A549 (cell line): ENCODE data around the gene CADM1. TPM values are rescaled to one million over a fixed set of nuclear protein-coding genes. Genes with fewer than 3 reads are reported as not detected.

Experiments used
- ATAC-seq, 2 experiments: fragments of 200-7000 bp in 1 of 2; fragments of >200 bp in 1 of 2; cut with Nextera tagmentation in 1 of 2; cut with Tn5 transposase in 1 of 2; 3 replicates each; pipeline versions ENCODE4 v1.8.0 to v1.9.1; 2018 to 2020; ENCODE audit warnings: mild to moderate bottlenecking in 1 of 2, moderate library complexity in 1 of 2
- CTCF ChIA-PET: fragments of 300-600 bp; sonication (Branson Sonifier 250); formaldehyde crosslinking; extraction: SDS; loops from one replicate; lab custom pipeline; 2021; ENCODE audit warnings: antibody characterized with exemption, inconsistent platforms; lab: Yijun Ruan, JAX
- POLR2A ChIA-PET: fragments of 350-600 bp; formaldehyde crosslinking; extraction: SDS; loops from one replicate; lab custom pipeline; 2021; ENCODE audit warnings: antibody characterized with exemption, inconsistent platforms; lab: Yijun Ruan, JAX
- DNase-seq, 2 experiments: peaks; one replicate each; pipeline versions ENCODE4 v3.0.0 to v3.0.0-alpha.2; 2011 to 2016; ENCODE audit warnings: low read depth in 1 of 2, low spot score in 1 of 2
- FAIRE-seq: peaks from 2 replicates; lab custom pipeline; 2011; peaks lifted over from hg19 to GRCh38; lab: Jason Lieb, UNC
- H3K27ac ChIP-seq, 2 experiments: fragments of >200 bp; sonication (Bioruptor Twin); formaldehyde crosslinking; 3 replicates each; pipeline ENCODE4 v1.5.1; 2016 to 2017
- H3K4me1 ChIP-seq: fragments of >200 bp; sonication (Bioruptor Twin); formaldehyde crosslinking; 3 replicates; pipeline ENCODE4 v1.6.1; 2016
- H3K4me2 ChIP-seq: fragments of >200 bp; sonication (Bioruptor Twin); formaldehyde crosslinking; 3 replicates; pipeline ENCODE4 v1.6.1; 2016
- H3K4me3 ChIP-seq: fragments of >200 bp; sonication (Bioruptor Twin); formaldehyde crosslinking; 3 replicates; pipeline ENCODE4 v1.5.1; 2016
- H3K9me3 ChIP-seq: fragments of >200 bp; sonication (Bioruptor Twin); formaldehyde crosslinking; 3 replicates; pipeline ENCODE4 v1.6.1; 2016
- ATOH8 ChIP-seq: fragments of 250-450 bp; sonication (Bioruptor Pico); IDR thresholded peaks from 2 replicates; pipeline ENCODE4 v1.5.0; 2020; ENCODE audit warnings: low read depth, mild to moderate bottlenecking, moderate library complexity
- CBX2 ChIP-seq: fragments of 200-600 bp; sonication (generic); IDR thresholded peaks from 2 replicates; pipeline ENCODE4 v1.6.1; 2016; ENCODE audit warnings: low read depth, mild to moderate bottlenecking, borderline replicate concordance
- CEBPB ChIP-seq, 2 experiments: fragments of >200 bp in 1 of 2; sonication (Bioruptor Twin) in 1 of 2; formaldehyde crosslinking in 1 of 2; IDR thresholded peaks; 2 replicates each; pipeline ENCODE4 v1.6.1; 2012 to 2016
- CHD2 ChIP-seq: fragments of 150-350 bp; IDR thresholded peaks from 2 replicates; pipeline ENCODE4 v1.6.1; 2014; ENCODE audit warnings: low read length; ENCODE audit not compliant: partially characterized antibody
- FOSL2 ChIP-seq, 2 experiments: fragments of 450-650 bp in 1 of 2; fragments of >200 bp in 1 of 2; sonication (Bioruptor Twin) in 1 of 2; formaldehyde crosslinking; IDR thresholded peaks; 2 replicates each; pipeline versions ENCODE4 v1.5.0 to v1.6.1; 2016 to 2020; ENCODE audit warnings: mild to moderate bottlenecking in 1 of 2, moderate library complexity in 1 of 2
- FOXS1 ChIP-seq: fragments of 250-450 bp; sonication (Bioruptor Pico); IDR thresholded peaks from 2 replicates; pipeline ENCODE4 v1.5.0; 2020; ENCODE audit warnings: mild to moderate bottlenecking, moderate library complexity
- GATA3 ChIP-seq: IDR thresholded peaks from 2 replicates; pipeline ENCODE4 v1.6.1; 2012; ENCODE audit warnings: borderline replicate concordance
- HDAC2 ChIP-seq: fragments of 200-600 bp; sonication (generic); IDR thresholded peaks from 2 replicates; pipeline ENCODE4 v1.6.1; 2016
- HES2 ChIP-seq: fragments of >200 bp; sonication (Bioruptor Twin); formaldehyde crosslinking; IDR thresholded peaks from 2 replicates; pipeline ENCODE4 v1.6.1; 2016
- HEYL ChIP-seq: fragments of 250-450 bp; sonication (Bioruptor Pico); IDR thresholded peaks from 2 replicates; pipeline ENCODE4 v1.8.0; 2021; ENCODE audit warnings: mild to moderate bottlenecking, moderate library complexity
- HOXA7 ChIP-seq: fragments of 250-450 bp; sonication (Bioruptor Pico); IDR thresholded peaks from 2 replicates; pipeline ENCODE4 v1.5.0; 2020; ENCODE audit warnings: mild to moderate bottlenecking, moderate library complexity
- KDM5A ChIP-seq: fragments of 200-600 bp; sonication (generic); IDR thresholded peaks from 2 replicates; pipeline ENCODE4 v1.6.1; 2016; ENCODE audit warnings: antibody characterized with exemption, mild to moderate bottlenecking
- MAFK ChIP-seq: fragments of 450-650 bp; IDR thresholded peaks from 2 replicates; pipeline ENCODE4 v1.6.1; 2014; ENCODE audit not compliant: partially characterized antibody
- MYC ChIP-seq: IDR thresholded peaks from 2 replicates; pipeline ENCODE4 v1.6.1; 2012; ENCODE audit warnings: mild to moderate bottlenecking, inconsistent platforms, low read length, improper control_type of control experiment, borderline replicate concordance
- NPAS2 ChIP-seq: fragments of 250-450 bp; sonication (Bioruptor Pico); IDR thresholded peaks from 2 replicates; pipeline ENCODE4 v1.8.0; 2022; ENCODE audit warnings: mild to moderate bottlenecking, moderate library complexity, borderline replicate concordance
- POLR2A ChIP-seq: IDR thresholded peaks from 2 replicates; pipeline ENCODE4 v1.6.1; 2012; ENCODE audit warnings: mild to moderate bottlenecking, low read length
- RAD21 ChIP-seq, 2 experiments: fragments of >200 bp in 1 of 2; sonication (Bioruptor Twin) in 1 of 2; formaldehyde crosslinking in 1 of 2; IDR thresholded peaks in 1 of 2; conservative IDR thresholded peaks in 1 of 2; 2 replicates in 1 of 2; 3 replicates in 1 of 2; pipeline ENCODE4 v1.6.1; 2012 to 2018; ENCODE audit warnings: inconsistent platforms in 1 of 2
- RARB ChIP-seq: fragments of 250-450 bp; sonication (Bioruptor Pico); IDR thresholded peaks from 2 replicates; pipeline ENCODE4 v1.8.0; 2021; ENCODE audit warnings: mild to moderate bottlenecking, moderate library complexity
- RNF2 ChIP-seq: fragments of 200-600 bp; sonication (generic); IDR thresholded peaks from 2 replicates; pipeline ENCODE4 v1.6.1; 2016; ENCODE audit warnings: low read depth, mild to moderate bottlenecking, antibody characterized with exemption, moderate library complexity, borderline replicate concordance
- TP53 ChIP-seq: fragments of 250-450 bp; sonication (Bioruptor Pico); IDR thresholded peaks from 2 replicates; pipeline ENCODE4 v1.5.0; 2021; ENCODE audit warnings: mild to moderate bottlenecking, moderate library complexity
- USF2 ChIP-seq: fragments of 450-650 bp; IDR thresholded peaks from 2 replicates; pipeline ENCODE4 v1.6.1; 2014; ENCODE audit warnings: antibody characterized with exemption
- ZFP36 ChIP-seq: fragments of 450-650 bp; IDR thresholded peaks from 2 replicates; pipeline ENCODE4 v1.6.1; 2014; ENCODE audit warnings: borderline replicate concordance; ENCODE audit not compliant: partially characterized antibody
- ZSCAN20 ChIP-seq: fragments of 250-450 bp; sonication (Bioruptor Pico); IDR thresholded peaks from 2 replicates; pipeline ENCODE4 v1.8.0; 2022; ENCODE audit warnings: mild to moderate bottlenecking, moderate library complexity
- WGBS: methylation state at CpG from one replicate; pipeline ENCODE4 v1.1.6; 2017; ENCODE audit errors: missing lambda C conversion rate; 5-methylcytosine and 5-hydroxymethylcytosine counted together
- polyA plus RNA-seq, 4 experiments: library from polyadenylated mRNA; depleted of rRNA in 3 of 4; stranded (reverse); fragments of >200 nt; fragmentation: RNase III in 1 of 4; extraction: RNeasy Plus Mini Kit Qiagen cat#74134 plus additional on column Dnase treatment in 1 of 4; gene quantifications; 2 replicates in 3 of 4; 3 replicates in 1 of 4; pipeline ENCODE4 v1.2.3, GENCODE V29; 2011 to 2017
- TF ChIP-seq, protein P1 (sequence below): fragments of 250-450 bp; sonication (Bioruptor Pico); IDR thresholded peaks from 2 replicates; pipeline ENCODE4 v1.5.0; 2021; ENCODE audit warnings: mild to moderate bottlenecking, moderate library complexity, borderline replicate concordance
- TF ChIP-seq, protein P2 (sequence below): fragments of 200-600 bp; sonication (generic); IDR thresholded peaks from 2 replicates; pipeline ENCODE4 v1.6.1; 2016; ENCODE audit warnings: antibody characterized with exemption, mild to moderate bottlenecking, moderate library complexity
- TF ChIP-seq, protein P3 (sequence below): IDR thresholded peaks from 2 replicates; pipeline ENCODE4 v1.6.1; 2012

CADM1 gene
- polyA plus RNA-seq, 2 of the 4 experiments (the other 2 are of a cell fraction), result 33.4 to 36.7 TPM

DNA sequence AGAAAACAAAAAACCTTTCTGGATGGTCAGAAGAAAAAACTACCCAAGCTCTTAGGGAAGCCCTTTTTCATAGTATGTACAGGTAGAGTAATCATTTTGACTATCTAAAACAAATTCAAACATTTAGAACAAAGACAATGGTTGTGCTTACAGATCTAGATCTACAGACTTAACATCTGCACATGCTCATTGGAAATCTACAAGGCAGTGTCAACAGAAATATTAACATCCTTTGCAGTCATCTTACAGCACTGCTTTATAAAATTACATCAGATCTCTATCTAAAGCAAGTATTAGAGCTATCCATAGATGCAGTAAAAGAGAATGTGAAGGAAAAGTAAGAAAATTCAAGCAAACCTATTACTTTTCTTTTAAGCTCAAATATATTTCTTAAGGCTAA is 110.3 kb downstream of the CADM1 start:
- ATAC-seq (no peak), FAIRE-seq (no peak), DNase-seq (no peak)
- H3K9me3 ChIP-seq, result no peaks in the 10 kb centered on the region
- CTCF ChIA-PET, result interaction anchor here (0.8 to 0.9 kb wide), 2 partner anchors 14 to 42 kb away, joined by 3 read pairs; no protein-coding TSS in a partner anchor
- TF ChIP-seq GATA3, result no peak
- no peak for TF ChIP-seq RARB
- TF ChIP-seq HOXA7 (CRISPR knock-in tag), result no peak
- no peak for TF ChIP-seq RNF2
- TF ChIP-seq MYC, result no peak
- no peak for TF ChIP-seq POLR2A
- no peak for TF ChIP-seq FOSL2 (IDR thresholded peaks at IDR 0.05)
- TF ChIP-seq FOSL2 (CRISPR knock-in tag; IDR thresholded peaks at IDR 0.05), result no peak
- TF ChIP-seq HDAC2, result no peak
- TF ChIP-seq FOXS1 (CRISPR knock-in tag), result no peak
- TF ChIP-seq USF2, result no peak
- no peak for TF ChIP-seq CEBPB (IDR thresholded peaks at IDR 0.05)
- TF ChIP-seq, protein P1, sequence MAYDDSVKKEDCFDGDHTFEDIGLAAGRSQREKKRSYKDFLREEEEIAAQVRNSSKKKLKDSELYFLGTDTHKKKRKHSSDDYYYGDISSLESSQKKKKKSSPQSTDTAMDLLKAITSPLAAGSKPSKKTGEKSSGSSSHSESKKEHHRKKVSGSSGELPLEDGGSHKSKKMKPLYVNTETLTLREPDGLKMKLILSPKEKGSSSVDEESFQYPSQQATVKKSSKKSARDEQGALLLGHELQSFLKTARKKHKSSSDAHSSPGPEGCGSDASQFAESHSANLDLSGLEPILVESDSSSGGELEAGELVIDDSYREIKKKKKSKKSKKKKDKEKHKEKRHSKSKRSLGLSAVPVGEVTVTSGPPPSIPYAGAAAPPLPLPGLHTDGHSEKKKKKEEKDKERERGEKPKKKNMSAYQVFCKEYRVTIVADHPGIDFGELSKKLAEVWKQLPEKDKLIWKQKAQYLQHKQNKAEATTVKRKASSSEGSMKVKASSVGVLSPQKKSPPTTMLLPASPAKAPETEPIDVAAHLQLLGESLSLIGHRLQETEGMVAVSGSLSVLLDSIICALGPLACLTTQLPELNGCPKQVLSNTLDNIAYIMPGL (CRISPR knock-in tag), result no peak
- no peak for TF ChIP-seq HEYL (CRISPR knock-in tag)
- no peak for TF ChIP-seq ZFP36
- no peak for TF ChIP-seq RAD21 (conservative IDR thresholded peaks at IDR 0.05 in 1 of 2, IDR thresholded peaks at IDR 0.05 in 1 of 2)
- no peak for TF ChIP-seq KDM5A
- TF ChIP-seq, protein P2, sequence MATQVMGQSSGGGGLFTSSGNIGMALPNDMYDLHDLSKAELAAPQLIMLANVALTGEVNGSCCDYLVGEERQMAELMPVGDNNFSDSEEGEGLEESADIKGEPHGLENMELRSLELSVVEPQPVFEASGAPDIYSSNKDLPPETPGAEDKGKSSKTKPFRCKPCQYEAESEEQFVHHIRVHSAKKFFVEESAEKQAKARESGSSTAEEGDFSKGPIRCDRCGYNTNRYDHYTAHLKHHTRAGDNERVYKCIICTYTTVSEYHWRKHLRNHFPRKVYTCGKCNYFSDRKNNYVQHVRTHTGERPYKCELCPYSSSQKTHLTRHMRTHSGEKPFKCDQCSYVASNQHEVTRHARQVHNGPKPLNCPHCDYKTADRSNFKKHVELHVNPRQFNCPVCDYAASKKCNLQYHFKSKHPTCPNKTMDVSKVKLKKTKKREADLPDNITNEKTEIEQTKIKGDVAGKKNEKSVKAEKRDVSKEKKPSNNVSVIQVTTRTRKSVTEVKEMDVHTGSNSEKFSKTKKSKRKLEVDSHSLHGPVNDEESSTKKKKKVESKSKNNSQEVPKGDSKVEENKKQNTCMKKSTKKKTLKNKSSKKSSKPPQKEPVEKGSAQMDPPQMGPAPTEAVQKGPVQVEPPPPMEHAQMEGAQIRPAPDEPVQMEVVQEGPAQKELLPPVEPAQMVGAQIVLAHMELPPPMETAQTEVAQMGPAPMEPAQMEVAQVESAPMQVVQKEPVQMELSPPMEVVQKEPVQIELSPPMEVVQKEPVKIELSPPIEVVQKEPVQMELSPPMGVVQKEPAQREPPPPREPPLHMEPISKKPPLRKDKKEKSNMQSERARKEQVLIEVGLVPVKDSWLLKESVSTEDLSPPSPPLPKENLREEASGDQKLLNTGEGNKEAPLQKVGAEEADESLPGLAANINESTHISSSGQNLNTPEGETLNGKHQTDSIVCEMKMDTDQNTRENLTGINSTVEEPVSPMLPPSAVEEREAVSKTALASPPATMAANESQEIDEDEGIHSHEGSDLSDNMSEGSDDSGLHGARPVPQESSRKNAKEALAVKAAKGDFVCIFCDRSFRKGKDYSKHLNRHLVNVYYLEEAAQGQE, result no peak
- no peak for TF ChIP-seq NPAS2 (CRISPR knock-in tag)
- TF ChIP-seq CBX2, result no peak
- no peak overlapping the region for H3K4me3 ChIP-seq
- POLR2A ChIA-PET, result no interaction called here
- no peak overlapping the region for H3K4me2 ChIP-seq
- no peak overlapping the region for H3K27ac ChIP-seq
- H3K4me1 ChIP-seq, result 0 out of 3 replicates have a peak, but pooled peaks cover 4% of the 10 kb centered on the region

GRCh38 chr11:115391598-115391997 is 112.6 kb downstream of the CADM1 start:
- no peak for ATAC-seq
- TF ChIP-seq HES2, result no peak
- TF ChIP-seq TP53 (CRISPR knock-in tag), result no peak
- no peak for TF ChIP-seq CHD2
- TF ChIP-seq NPAS2 (CRISPR knock-in tag), result no peak
- no peak for TF ChIP-seq ZSCAN20
- TF ChIP-seq, protein P3, sequence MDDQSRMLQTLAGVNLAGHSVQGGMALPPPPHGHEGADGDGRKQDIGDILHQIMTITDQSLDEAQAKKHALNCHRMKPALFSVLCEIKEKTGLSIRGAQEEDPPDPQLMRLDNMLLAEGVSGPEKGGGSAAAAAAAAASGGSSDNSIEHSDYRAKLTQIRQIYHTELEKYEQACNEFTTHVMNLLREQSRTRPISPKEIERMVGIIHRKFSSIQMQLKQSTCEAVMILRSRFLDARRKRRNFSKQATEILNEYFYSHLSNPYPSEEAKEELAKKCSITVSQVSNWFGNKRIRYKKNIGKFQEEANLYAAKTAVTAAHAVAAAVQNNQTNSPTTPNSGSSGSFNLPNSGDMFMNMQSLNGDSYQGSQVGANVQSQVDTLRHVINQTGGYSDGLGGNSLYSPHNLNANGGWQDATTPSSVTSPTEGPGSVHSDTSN, result no peak
- no peak for TF ChIP-seq FOXS1 (CRISPR knock-in tag)
- TF ChIP-seq MAFK, result no peak
- no peak for TF ChIP-seq ATOH8
- no peak for TF ChIP-seq HDAC2
- TF ChIP-seq, all 56 proteins: peak for 0
- 100% methylated on average over 1 of the region's 1 CpG for WGBS
- H3K27ac ChIP-seq, result no peak overlapping the region
- H3K9me3 ChIP-seq, result no peaks in the 10 kb centered on the region
- DNase-seq (no peak), FAIRE-seq (no peak)
- POLR2A ChIA-PET, result no interaction called here
- H3K4me3 ChIP-seq, result no peak overlapping the region
- CTCF ChIA-PET, result interaction anchor here (1.8 kb wide), 1 partner anchor 13 kb away, joined by 8 read pairs; no protein-coding TSS in a partner anchor
- H3K4me1 ChIP-seq, result 0 out of 3 replicates have a peak, but pooled peaks cover 4% of the 10 kb centered on the region
- H3K4me2 ChIP-seq, result no peak overlapping the region
